Hematopoietic multipotent progenitor cell treated with erythropoietin and hydrocortisone succinate and interleukin-3 and kit ligand, for 4 days (in vitro differentiated cells): Measurements from ENCODE around the gene HOOK2.
"Not testable (repeated sequence)": the region's sequence is repeated elsewhere in the genome, so short reads cannot be mapped to it uniquely, and the experiment has no call there.

ENCODE experiments used
- DNase-seq: peaks from one replicate; pipeline ENCODE4 v3.0.0-alpha.2; 2015

Gene HOOK2

GRCh38 chr19:12720296-12720695 lies 55.1 kb downstream of the HOOK2 start:
- DNase-seq, result no peak

GRCh38 chr19:12715929-12716328 lies 59.4 kb downstream of the HOOK2 start:
- DNase-seq, result no peak

- DNase-seq, result no peak
Observed at GRCh38 chr19:12715102-12715501, 60.2 kb downstream of the HOOK2 start.

- not testable (repeated sequence) for DNase-seq
Observed at GRCh38 chr19:12713304-12713703, 62.0 kb downstream of the HOOK2 start.
